Astrocyte (in vitro differentiated cells and primary cell): ENCODE data around the gene FZD10. TPM values are rescaled to one million over a fixed set of nuclear protein-coding genes. Genes with fewer than 3 reads are reported as not detected.

Experiments
- DNase-seq: peaks from one replicate; pipeline ENCODE4 v3.0.0-alpha.2; 2010; ENCODE audit warnings: low read depth
- FAIRE-seq: peaks from 2 replicates; lab custom pipeline; 2011; peaks lifted over from hg19 to GRCh38; lab: Jason Lieb, UNC
- H2AFZ ChIP-seq: 2 replicates; pipeline ENCODE4 v1.6.0; 2012; ENCODE audit warnings: low read depth, low read length, inconsistent platforms
- H3K27ac ChIP-seq: 2 replicates; pipeline ENCODE4 v1.5.1; 2011; ENCODE audit warnings: low read depth, low read length, inconsistent platforms
- H3K27me3 ChIP-seq: 2 replicates; pipeline ENCODE4 v1.6.0; 2011; ENCODE audit warnings: low read length, inconsistent platforms; ENCODE audit not compliant: insufficient read depth
- H3K36me3 ChIP-seq: 2 replicates; pipeline ENCODE4 v1.5.1; 2011; ENCODE audit warnings: low read length, inconsistent platforms; ENCODE audit not compliant: insufficient read depth
- H3K4me1 ChIP-seq: 2 replicates; pipeline ENCODE4 v1.5.1; 2011; ENCODE audit warnings: low read length, inconsistent platforms; ENCODE audit not compliant: insufficient read depth
- H3K4me2 ChIP-seq: 2 replicates; pipeline ENCODE4 v1.6.0; 2012; ENCODE audit warnings: low read length, inconsistent platforms
- H3K4me3 ChIP-seq: 2 replicates; pipeline ENCODE4 v1.5.1; 2011; ENCODE audit warnings: low read depth, mild to moderate bottlenecking, low read length, inconsistent platforms; ENCODE audit not compliant: insufficient read depth
- H3K79me2 ChIP-seq: 2 replicates; pipeline ENCODE4 v1.6.0; 2012; ENCODE audit warnings: mild to moderate bottlenecking, low read length, inconsistent platforms; ENCODE audit not compliant: insufficient read depth
- H3K9ac ChIP-seq: 2 replicates; pipeline ENCODE4 v1.6.0; 2012; ENCODE audit warnings: mild to moderate bottlenecking, low read length, inconsistent platforms
- H3K9me3 ChIP-seq: 2 replicates; pipeline ENCODE4 v1.5.1; 2012; ENCODE audit warnings: low read depth, mild to moderate bottlenecking, low read length, inconsistent platforms; ENCODE audit not compliant: insufficient read depth
- H4K20me1 ChIP-seq: 2 replicates; pipeline ENCODE4 v1.6.0; 2012; ENCODE audit warnings: low read length, inconsistent platforms; ENCODE audit not compliant: insufficient read depth
- H3K27ac Mint-ChIP-seq: one replicate; pipeline ENCODE4 v1.8.0; 2021; ENCODE audit warnings: mild to moderate bottlenecking, mixed read lengths; ENCODE audit not compliant: unreplicated experiment
- H3K27me3 Mint-ChIP-seq: one replicate; pipeline ENCODE4 v1.8.0; 2021; ENCODE audit warnings: low read depth, mixed read lengths; ENCODE audit not compliant: unreplicated experiment
- H3K36me3 Mint-ChIP-seq: one replicate; pipeline ENCODE4 v1.8.0; 2021; ENCODE audit warnings: low read depth, mixed read lengths; ENCODE audit not compliant: unreplicated experiment
- H3K4me1 Mint-ChIP-seq: one replicate; pipeline ENCODE4 v1.8.0; 2021; ENCODE audit warnings: low read depth, mixed read lengths; ENCODE audit not compliant: unreplicated experiment
- H3K4me3 Mint-ChIP-seq: one replicate; pipeline ENCODE4 v1.8.0; 2021; ENCODE audit warnings: mild to moderate bottlenecking, moderate library complexity, mixed read lengths; ENCODE audit not compliant: unreplicated experiment
- H3K9me3 Mint-ChIP-seq: one replicate; pipeline ENCODE4 v1.8.0; 2021; ENCODE audit warnings: mild to moderate bottlenecking, mixed read lengths; ENCODE audit not compliant: unreplicated experiment
- EZH2 ChIP-seq: IDR thresholded peaks from 2 replicates; pipeline ENCODE4 v1.6.1; 2012; ENCODE audit warnings: mild to moderate bottlenecking, low read length, inconsistent platforms; ENCODE audit not compliant: insufficient read depth
- total RNA-seq: library from RNA; stranded (reverse); gene quantifications from 2 replicates; pipeline ENCODE4 v1.2.1, GENCODE V29; 2021
- TF ChIP-seq, protein P1 (sequence below): IDR thresholded peaks from 2 replicates; pipeline ENCODE4 v1.5.1; 2011; ENCODE audit warnings: low read depth, mild to moderate bottlenecking, inconsistent platforms, low read length, moderate library complexity; ENCODE audit not compliant: insufficient read depth

The FZD10 gene
- total RNA-seq, 1 donor from 2014 or later, result not detected

DNA sequence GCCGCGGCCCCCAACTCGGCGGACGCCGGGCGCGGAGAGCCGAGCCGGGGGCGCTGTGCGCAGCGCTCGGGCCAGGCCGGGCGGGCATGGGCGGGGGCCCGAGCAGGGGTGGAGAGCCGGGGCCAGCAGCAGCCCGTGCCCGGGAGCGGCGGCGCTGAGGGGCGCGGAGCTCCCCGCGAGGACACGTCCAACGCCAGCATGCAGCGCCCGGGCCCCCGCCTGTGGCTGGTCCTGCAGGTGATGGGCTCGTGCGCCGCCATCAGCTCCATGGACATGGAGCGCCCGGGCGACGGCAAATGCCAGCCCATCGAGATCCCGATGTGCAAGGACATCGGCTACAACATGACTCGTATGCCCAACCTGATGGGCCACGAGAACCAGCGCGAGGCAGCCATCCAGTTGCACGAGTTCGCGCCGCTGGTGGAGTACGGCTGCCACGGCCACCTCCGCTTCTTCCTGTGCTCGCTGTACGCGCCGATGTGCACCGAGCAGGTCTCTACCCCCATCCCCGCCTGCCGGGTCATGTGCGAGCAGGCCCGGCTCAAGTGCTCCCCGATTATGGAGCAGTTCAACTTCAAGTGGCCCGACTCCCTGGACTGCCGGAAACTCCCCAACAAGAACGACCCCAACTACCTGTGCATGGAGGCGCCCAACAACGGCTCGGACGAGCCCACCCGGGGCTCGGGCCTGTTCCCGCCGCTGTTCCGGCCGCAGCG, 639 bp downstream of the FZD10 start:
- H3K27me3 ChIP-seq, result peaks cover 77% of the 10 kb centered on the region
- H3K9me3 Mint-ChIP-seq, result peaks cover 9% of the 10 kb centered on the region
- no peaks in the 10 kb centered on the region for H4K20me1 ChIP-seq
- no peaks in the 10 kb centered on the region for H3K4me1 ChIP-seq
- H3K27ac ChIP-seq, result no peak overlapping the region
- H3K27ac Mint-ChIP-seq, result no peak overlapping the region
- H3K4me3 Mint-ChIP-seq, result no peak overlapping the region
- no peak overlapping the region for H3K4me3 ChIP-seq
- TF ChIP-seq, protein P1, sequence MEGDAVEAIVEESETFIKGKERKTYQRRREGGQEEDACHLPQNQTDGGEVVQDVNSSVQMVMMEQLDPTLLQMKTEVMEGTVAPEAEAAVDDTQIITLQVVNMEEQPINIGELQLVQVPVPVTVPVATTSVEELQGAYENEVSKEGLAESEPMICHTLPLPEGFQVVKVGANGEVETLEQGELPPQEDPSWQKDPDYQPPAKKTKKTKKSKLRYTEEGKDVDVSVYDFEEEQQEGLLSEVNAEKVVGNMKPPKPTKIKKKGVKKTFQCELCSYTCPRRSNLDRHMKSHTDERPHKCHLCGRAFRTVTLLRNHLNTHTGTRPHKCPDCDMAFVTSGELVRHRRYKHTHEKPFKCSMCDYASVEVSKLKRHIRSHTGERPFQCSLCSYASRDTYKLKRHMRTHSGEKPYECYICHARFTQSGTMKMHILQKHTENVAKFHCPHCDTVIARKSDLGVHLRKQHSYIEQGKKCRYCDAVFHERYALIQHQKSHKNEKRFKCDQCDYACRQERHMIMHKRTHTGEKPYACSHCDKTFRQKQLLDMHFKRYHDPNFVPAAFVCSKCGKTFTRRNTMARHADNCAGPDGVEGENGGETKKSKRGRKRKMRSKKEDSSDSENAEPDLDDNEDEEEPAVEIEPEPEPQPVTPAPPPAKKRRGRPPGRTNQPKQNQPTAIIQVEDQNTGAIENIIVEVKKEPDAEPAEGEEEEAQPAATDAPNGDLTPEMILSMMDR, result no peak
- TF ChIP-seq EZH2, result peak; percentile 73
- peak overlapping the region; percentile 26 for H2AFZ ChIP-seq
- no peaks in the 10 kb centered on the region for H3K27me3 Mint-ChIP-seq
- DNase-seq (no peak), FAIRE-seq (no peak)
- no peaks in the 10 kb centered on the region for H3K4me1 Mint-ChIP-seq
- H3K79me2 ChIP-seq, result no peaks in the 10 kb centered on the region
- H3K4me2 ChIP-seq, result peak overlapping the region; percentile 71
- no peak overlapping the region for H3K9ac ChIP-seq
- H3K36me3 Mint-ChIP-seq, result no peaks in the 10 kb centered on the region
- H3K9me3 ChIP-seq, result no peaks in the 10 kb centered on the region
- no peaks in the 10 kb centered on the region for H3K36me3 ChIP-seq

DNA sequence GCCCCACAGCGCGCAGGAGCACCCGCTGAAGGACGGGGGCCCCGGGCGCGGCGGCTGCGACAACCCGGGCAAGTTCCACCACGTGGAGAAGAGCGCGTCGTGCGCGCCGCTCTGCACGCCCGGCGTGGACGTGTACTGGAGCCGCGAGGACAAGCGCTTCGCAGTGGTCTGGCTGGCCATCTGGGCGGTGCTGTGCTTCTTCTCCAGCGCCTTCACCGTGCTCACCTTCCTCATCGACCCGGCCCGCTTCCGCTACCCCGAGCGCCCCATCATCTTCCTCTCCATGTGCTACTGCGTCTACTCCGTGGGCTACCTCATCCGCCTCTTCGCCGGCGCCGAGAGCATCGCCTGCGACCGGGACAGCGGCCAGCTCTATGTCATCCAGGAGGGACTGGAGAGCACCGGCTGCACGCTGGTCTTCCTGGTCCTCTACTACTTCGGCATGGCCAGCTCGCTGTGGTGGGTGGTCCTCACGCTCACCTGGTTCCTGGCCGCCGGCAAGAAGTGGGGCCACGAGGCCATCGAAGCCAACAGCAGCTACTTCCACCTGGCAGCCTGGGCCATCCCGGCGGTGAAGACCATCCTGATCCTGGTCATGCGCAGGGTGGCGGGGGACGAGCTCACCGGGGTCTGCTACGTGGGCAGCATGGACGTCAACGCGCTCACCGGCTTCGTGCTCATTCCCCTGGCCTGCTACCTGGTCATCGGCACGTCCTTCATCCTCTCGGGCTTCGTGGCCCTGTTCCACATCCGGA, 1.4 kb downstream of the FZD10 start:
- TF ChIP-seq, protein P1, result no peak
- peak; percentile 48 for TF ChIP-seq EZH2
- H3K36me3 Mint-ChIP-seq, result no peaks in the 10 kb centered on the region
- H3K4me3 ChIP-seq, result no peak overlapping the region
- H3K9me3 Mint-ChIP-seq, result peaks cover 11% of the 10 kb centered on the region
- H2AFZ ChIP-seq, result no peak overlapping the region
- H3K4me1 Mint-ChIP-seq, result no peaks in the 10 kb centered on the region
- H3K36me3 ChIP-seq, result no peaks in the 10 kb centered on the region
- FAIRE-seq (no peak), DNase-seq (no peak)
- H4K20me1 ChIP-seq, result no peaks in the 10 kb centered on the region
- no peaks in the 10 kb centered on the region for H3K9me3 ChIP-seq
- H3K4me1 ChIP-seq, result no peaks in the 10 kb centered on the region
- no peak overlapping the region for H3K4me2 ChIP-seq
- no peak overlapping the region for H3K27ac ChIP-seq
- H3K4me3 Mint-ChIP-seq, result no peak overlapping the region
- H3K79me2 ChIP-seq, result no peaks in the 10 kb centered on the region
- H3K9ac ChIP-seq, result no peak overlapping the region
- H3K27ac Mint-ChIP-seq, result no peak overlapping the region
- H3K27me3 ChIP-seq, result peaks cover 71% of the 10 kb centered on the region
- no peaks in the 10 kb centered on the region for H3K27me3 Mint-ChIP-seq

DNA sequence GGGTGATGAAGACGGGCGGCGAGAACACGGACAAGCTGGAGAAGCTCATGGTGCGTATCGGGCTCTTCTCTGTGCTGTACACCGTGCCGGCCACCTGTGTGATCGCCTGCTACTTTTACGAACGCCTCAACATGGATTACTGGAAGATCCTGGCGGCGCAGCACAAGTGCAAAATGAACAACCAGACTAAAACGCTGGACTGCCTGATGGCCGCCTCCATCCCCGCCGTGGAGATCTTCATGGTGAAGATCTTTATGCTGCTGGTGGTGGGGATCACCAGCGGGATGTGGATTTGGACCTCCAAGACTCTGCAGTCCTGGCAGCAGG, 1.9 kb downstream of the FZD10 start:
- H3K4me2 ChIP-seq, result no peak overlapping the region
- Mint-ChIP-seq H3K36me3 (no peaks in the 10 kb centered on the region), H3K4me3 (no peak overlapping the region), H3K9me3 (peaks cover 11% of the 10 kb centered on the region), H3K4me1 (no peaks in the 10 kb centered on the region), H3K27ac (no peak overlapping the region), H3K27me3 (no peaks in the 10 kb centered on the region)
- H2AFZ ChIP-seq, result no peak overlapping the region
- H3K27ac ChIP-seq, result no peak overlapping the region
- no peaks in the 10 kb centered on the region for H3K9me3 ChIP-seq
- no peak overlapping the region for H3K4me3 ChIP-seq
- H3K27me3 ChIP-seq, result peaks cover 66% of the 10 kb centered on the region
- TF ChIP-seq, protein P1, result no peak
- no peak for TF ChIP-seq EZH2
- no peaks in the 10 kb centered on the region for H3K4me1 ChIP-seq
- no peak for DNase-seq
- no peaks in the 10 kb centered on the region for H3K79me2 ChIP-seq
- H3K36me3 ChIP-seq, result no peaks in the 10 kb centered on the region
- FAIRE-seq, result no peak
- H4K20me1 ChIP-seq, result no peaks in the 10 kb centered on the region
- H3K9ac ChIP-seq, result no peak overlapping the region
